GM19463 (cell line): ENCODE measurements around the gene KIRREL1.

ENCODE experiments used
- ATAC-seq: cut with Tn5 transposase; IDR thresholded peaks from one replicate; pipeline ENCODE4 v1.9.1; 2021; ENCODE audit warnings: mild to moderate bottlenecking, moderate library complexity; ENCODE audit not compliant: unreplicated experiment

Gene KIRREL1

DNA sequence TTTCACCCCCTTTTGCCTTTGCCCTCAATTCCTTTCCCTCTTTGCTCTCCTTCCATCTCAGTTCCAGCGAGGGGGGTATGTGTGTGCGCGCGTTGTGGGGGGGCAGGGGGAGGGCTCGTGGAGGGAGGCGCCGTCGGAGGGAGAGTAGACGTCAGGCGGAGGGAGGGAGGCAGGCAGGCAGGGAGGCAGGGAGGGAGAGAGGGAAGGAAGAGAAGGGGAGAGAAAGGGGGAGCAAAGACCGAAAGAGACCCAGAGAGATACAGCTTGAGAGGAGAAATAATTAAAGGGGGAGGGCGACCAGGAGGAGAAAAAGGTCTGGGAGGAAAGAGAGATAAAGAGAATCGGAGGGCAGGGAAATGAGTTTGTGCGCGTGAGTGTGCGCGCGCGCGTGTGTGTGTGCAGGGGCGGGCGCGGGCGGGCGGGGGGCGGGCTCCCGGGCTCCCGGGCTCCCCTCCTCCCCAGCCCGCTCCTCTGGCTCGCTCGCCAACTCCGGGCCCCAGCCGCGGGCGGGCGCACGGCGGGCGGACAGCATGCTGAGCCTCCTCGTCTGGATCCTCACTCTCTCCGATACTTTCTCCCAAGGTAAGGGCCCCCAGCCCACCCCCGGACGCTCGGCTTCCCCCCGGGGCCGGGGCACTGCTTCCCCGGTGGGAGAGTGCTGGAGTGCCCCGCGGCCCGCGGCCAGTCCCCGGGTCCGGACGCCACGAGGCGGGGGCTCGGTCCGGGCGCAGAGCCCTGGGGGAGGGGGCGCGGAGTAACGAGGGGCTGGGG, at the start of gene KIRREL1:
Gene KIRREL1 (plus strand): TSS at position 499 of the 771 bp plus-strand sequence. CDS start 32 bp downstream, at position 531.
- ATAC-seq: no peak

- ATAC-seq: no peak
These were observed 48.7 kb upstream of the KIRREL1 start for GRCh38 chr1:157944663-157945280.

DNA sequence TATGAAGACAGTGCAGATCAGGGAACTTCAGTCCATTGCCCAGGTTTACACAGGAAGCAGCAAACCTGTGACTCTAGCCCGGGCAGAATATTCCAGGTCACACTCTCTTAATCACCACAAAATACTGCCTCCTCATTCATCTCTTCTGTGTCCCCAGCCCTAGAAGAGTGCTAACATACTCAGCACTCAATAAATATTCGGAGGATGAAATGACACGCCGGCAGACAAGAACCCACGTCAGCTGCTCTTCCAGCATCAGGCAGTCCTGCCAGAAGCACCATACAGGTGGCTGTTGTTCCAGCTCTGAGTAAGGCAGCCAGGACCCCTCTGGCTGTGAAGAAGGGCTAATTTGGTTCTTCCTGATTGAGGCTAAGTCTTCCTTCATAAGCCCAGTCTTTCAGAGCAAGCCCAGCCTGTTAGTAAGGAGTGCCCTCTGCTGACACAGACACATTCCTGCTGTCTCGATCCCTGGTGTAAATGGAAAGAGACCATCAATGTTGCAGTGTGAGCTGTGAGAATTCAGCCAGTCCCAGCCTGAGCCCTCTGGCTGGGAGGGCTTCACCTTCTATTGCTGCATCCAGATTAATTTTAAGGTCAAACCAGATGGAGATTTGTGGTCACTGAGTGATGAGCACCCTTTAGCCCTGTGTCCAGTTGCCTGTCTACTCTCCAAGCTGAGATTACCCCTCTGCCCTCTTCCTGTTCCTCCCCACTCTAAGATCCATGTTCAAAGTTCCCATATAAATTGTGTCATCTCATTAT, 45.0 kb upstream of the KIRREL1 start:
- ATAC-seq: no peak

DNA sequence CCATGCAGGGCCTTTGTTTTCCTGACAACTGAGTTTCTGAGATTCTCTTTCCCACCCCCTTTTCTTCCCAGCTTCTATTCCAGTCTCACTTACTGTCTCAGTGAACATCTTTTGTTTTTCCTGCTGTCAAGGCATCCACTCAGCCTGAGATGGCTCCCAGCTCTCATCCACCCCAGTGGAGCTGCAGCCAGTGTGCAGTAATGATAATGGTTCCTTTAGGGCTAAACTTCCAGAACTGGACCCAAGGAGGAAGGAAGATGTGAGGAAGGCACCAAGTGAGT, 44.4 kb upstream of the KIRREL1 start:
- ATAC-seq: no peak

DNA sequence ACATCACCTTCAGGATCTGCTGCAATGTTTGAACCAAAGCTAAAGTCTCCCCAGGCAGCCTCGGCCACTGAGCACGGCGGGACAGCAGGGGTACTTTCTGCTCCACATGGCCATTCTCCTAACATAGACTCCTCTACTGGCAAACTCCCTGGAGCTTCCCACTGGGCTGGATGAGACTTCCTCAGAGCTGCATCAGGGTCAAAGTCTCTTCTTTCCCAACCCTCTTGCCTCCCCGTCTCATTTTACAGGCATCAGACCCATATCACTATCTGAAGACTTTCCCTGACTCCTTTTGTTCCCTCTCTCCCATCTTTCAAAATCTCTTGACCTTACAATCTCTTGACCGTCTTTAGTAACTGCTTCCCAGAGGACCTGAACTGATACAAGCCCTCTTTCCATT, 42.2 kb upstream of the KIRREL1 start:
- ATAC-seq: no peak

DNA sequence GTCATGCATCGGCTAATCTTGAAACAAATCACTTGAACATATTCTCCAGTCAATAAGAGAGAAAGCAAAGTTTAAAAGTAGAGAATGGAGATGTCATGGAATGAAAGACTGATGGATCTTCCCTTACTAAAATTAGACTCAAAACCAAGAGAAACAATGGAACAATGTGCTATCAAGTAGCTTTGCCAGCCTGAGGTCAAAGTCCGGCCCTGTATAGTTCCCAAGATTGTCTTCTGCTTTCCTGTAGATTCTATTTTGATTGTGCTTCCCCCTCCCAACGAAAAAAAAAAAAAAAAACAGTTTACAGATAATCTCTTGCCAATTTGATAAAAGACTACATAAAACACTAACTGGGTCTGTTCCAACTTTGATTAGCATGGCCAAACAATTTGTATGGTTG, 40.8 kb upstream of the KIRREL1 start:
- no peak for ATAC-seq

- no peak for ATAC-seq
These were observed 38.2 kb upstream of the KIRREL1 start for GRCh38 chr1:157955221-157955620.

GRCh38 chr1:157955857-157956256, 37.6 kb upstream of the KIRREL1 start:
- no peak for ATAC-seq

- ATAC-seq: no peak
These were observed 36.7 kb upstream of the KIRREL1 start for GRCh38 chr1:157956732-157957131.

DNA sequence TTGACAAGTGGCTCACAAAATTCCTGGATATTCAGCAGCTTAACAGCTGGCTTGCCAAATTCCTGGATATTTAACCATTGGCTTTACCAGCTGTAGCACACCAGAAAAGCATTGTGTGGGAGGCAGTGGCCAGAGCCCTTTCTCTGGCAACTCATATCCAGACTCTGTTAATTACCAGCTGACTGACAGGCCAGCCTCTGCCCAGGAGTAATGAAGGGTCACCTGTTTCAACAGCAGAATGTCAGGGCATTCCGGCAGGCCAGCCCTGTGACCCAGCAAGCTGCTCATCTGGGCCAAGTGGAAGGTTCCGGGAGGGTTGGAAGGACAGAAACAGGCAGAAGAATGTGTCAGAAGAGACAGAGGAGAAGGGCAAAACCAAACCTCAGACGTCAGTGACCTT, 35.2 kb upstream of the KIRREL1 start:
- ATAC-seq: no peak

GRCh38 chr1:157959750-157960149, 33.7 kb upstream of the KIRREL1 start:
- ATAC-seq: no peak

DNA sequence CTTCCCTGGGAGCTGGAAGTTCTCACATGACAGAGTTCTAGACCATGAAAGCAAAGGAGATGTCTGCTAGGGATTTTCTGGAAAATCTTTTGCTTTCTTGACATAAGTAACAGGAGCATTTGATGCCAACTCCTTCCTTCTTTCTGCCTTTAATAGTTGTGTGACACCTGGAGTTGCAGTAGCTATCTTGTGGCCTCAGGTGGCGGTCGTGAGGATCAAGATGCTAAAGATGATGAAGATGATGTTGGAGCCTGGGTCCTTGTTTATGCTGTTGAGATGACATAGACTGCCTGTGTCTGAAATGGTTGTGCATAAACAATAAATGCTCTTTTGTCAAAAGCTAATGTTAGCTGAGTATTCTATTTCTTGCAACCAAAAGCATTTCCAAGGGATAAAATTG, 32.7 kb upstream of the KIRREL1 start:
- ATAC-seq: no peak

DNA sequence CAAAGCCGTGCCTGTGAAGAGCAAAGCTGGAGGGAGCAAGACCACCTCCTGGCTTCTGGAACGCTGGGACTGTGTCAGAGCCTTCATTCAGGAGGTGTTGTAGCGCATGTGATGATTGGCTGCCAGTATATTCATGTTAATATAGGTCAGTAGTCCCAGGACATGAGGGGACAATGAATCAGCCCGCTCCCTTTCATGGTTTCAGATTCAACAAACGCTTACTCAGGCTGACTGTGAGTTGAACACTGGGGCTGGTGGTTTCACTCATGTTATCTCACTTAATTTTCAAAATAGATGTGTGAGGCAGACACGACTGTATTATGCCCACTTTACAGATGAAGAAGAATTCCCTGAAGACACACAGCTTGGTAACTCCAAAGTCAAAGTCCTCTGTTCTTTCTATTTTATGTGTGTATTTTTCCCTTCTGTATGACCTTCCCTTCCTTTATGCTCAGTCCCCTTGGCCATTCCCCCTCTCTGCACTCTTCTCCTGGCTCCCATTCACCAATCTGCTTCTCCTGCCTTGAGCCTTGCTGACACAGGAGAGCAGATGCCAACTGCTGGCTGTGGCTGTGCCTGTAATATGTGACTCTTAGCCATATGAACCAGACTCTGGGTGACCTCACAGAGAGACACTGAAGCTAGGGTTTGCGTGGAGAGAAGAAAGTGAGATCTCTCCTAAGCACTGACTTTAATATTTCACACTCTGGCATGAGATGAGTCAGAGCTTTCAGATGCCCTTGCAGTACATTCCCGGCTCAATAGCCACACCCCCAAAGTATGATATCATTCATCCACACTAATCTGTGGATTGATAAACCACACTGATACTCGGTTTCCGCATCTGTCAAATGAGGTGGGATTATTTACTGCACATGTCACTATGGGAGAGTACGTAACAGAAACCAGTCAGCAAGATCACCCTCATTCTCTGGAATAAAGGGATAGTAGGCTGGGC, 31.4 kb upstream of the KIRREL1 start:
- peak; percentile 48 for ATAC-seq

DNA sequence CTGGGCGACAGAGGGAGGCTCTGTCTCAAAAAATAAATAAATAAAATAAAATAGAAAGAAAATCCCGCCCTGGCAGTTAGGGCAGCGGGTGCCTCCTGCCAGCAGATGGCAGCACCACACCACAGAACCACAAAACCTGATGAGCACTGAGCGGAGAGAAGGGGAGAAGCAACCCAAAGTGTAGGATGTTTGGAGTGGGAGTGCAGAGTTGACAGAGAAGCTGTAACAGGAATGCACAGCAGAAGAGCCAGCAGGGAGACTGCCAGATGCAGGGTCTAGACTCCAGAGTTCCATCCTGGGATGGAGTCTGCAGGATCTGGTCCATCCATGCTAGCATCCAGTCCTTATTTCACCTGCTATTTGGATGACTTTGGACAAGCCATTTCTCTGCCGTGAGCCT, 29.7 kb upstream of the KIRREL1 start:
- no peak for ATAC-seq

GRCh38 chr1:157965584-157965983, 27.9 kb upstream of the KIRREL1 start:
- no peak for ATAC-seq

GRCh38 chr1:157966031-157966537, 27.4 kb upstream of the KIRREL1 start:
- peak; percentile 38 for ATAC-seq

- no peak for ATAC-seq
These were observed 26.2 kb upstream of the KIRREL1 start for GRCh38 chr1:157967205-157967604.

DNA sequence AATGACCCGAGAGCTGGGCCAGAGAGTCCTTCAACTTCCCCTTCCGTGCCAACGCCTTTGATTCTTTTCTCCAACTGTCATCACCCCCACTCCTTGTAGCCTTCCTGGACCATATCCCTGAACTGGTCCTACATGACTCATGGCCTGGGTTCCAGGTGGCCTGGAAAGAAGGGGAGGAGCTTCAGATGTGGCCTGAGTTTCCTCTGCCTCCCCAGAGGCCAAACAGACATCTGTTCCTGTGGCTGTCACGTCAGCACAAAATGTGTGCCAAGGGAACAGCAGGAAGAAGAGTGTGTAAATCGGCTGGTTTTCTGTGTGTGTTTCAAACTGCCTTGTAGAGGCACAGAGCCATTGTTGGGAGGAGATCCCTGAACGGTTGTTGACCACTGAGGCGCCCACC, 24.9 kb upstream of the KIRREL1 start:
- no peak for ATAC-seq

- ATAC-seq: no peak
These were observed 24.5 kb upstream of the KIRREL1 start for GRCh38 chr1:157968946-157969345.

DNA sequence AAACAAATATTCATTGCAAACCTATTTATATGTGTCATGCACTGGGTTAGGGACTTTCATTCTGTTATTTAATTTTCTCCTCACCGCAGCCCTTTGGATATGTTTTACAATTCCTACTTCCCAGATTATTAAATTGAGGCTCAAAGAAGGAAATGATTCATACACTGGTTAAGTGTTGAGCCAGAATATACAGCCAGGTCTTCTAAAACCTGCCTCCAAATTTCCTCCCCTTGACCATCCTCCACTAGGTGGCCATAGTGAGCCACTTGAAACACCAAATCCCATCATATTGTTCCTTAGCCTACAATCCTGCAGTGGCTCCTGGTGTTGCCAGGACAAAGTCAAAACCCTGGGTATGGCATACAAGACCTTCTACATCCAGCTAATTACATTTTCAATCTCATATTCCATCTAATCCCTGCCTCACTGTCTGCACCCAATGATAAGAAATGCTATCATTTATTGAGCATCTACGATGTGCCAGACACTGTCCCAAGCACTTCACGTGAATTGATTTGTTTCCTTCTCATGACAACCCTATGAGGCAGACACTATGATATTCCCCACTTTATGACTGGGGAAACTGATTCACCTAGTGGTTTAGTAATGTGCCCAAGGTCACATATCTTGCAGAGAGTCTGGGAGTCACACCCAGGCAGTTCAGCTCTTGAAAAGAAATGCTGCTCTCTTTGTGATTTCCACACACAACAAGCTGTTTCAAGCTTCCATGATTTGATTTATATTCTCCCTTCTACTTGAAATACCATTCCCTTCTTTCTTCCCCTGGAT, 23.6 kb upstream of the KIRREL1 start:
- no peak for ATAC-seq
